ENCODE data around the gene KIF25.

DNA sequence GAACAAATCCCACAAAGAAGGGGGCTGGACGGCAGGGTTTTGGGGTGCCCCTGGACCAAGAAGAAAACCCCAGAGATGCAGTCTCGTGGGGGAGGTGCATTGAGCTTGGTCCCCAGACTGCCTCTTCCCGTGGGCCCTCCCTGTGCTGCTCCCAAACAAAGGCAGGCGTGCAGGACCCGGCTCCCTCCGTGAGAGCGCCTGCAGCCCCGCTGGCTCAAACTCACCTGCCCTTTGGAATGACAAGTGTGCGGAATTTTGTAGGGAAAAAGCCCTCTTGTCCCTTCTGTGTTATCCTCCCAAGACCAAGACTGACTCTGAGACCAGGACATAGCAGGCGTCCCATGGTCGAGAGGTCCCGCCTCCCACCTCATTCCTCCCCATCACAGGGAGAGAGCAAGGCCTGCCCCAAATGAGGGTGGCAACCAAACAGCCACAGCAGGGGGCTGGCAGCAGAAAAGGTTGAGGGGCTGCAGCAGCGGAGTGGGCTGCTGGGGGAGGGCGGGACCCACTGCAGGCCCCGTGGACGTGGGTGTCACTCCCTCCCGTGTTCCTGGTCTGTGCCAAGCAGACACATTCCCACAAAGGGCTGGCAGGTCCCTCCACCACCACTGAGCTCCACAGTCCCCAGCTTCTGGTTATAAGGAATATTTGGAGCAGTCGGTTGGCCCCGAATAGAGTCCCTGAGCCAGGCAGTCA lies 87.1 kb downstream of the KIF25 start:
- TF ChIP-seq, protein P1, sequence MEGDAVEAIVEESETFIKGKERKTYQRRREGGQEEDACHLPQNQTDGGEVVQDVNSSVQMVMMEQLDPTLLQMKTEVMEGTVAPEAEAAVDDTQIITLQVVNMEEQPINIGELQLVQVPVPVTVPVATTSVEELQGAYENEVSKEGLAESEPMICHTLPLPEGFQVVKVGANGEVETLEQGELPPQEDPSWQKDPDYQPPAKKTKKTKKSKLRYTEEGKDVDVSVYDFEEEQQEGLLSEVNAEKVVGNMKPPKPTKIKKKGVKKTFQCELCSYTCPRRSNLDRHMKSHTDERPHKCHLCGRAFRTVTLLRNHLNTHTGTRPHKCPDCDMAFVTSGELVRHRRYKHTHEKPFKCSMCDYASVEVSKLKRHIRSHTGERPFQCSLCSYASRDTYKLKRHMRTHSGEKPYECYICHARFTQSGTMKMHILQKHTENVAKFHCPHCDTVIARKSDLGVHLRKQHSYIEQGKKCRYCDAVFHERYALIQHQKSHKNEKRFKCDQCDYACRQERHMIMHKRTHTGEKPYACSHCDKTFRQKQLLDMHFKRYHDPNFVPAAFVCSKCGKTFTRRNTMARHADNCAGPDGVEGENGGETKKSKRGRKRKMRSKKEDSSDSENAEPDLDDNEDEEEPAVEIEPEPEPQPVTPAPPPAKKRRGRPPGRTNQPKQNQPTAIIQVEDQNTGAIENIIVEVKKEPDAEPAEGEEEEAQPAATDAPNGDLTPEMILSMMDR (conservative IDR thresholded peaks at IDR 0.05; ENCODE audit: low read depth, low read length): no peak
- no peak for TF ChIP-seq EZH2 (IDR thresholded peaks at IDR 0.05; ENCODE audit: borderline replicate concordance, low read depth, low read length, poor library complexity, severe bottlenecking)
